ENCODE results near the gene KIF16B.
A peak's percentile ranks its signal among the peaks of the same experiment; 100 is the strongest.
"Not testable (repeated sequence)": the region's sequence is repeated elsewhere in the genome, so short reads cannot be mapped to it uniquely, and the experiment has no call there.

KIF16B gene

DNA sequence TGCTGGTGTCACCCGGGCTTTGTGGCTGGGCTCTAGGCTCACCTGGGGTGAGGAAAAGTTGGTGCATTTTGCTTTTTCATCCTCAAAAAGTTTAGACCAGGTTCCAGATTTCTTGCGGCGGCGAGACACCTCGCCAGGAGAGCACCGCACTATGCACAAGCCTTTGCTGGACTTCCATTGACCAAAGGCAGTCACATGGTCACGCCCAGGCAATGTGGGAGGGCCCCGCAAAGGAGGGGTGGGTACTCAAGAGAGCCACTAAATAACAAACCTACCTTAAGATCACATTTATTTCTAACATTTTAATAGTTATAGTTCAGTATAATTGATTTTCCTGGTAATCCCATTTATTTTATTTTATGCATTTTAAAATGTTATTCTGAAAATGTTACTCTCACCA lies 3.0 kb upstream of the KIF16B start:
- peaks cover 35% of the 10 kb centered on the region for H3K4me1 Mint-ChIP-seq

DNA sequence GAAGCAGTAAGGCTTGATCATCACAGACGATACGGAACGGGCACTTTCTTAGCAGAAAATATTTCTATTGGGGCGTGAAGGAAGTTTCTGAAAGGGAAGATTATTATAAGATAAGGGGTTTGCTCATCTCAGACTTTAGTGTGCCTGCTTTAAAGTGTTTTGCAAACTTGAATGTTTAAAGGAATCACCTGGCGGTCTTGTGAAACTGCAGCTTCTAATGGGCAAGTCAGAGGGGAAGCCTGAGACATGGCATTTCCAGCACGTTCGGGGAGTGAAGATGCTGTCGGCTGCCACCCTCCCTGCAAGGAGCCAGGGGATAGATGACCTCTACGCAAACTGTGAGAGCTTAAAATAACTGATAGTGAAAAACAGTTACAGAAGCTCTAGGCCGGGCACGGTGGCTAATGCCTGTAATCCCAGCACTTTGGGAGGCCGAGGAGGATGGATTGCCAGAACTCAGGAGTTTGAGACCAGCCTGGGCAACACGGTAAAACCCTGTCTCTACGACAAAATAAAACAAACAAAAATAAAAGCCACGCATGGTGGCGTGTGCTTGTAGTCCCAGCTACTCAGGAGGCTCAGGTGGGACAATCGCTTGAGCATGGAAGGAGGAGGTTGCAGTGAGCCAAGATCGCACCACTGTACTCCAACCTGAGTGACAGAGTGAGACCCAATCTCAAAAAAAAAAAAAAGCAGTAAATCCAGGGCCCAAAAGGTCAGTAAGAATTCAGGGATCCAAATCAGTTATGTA lies 2.3 kb upstream of the KIF16B start:
- CTCF ChIA-PET: no interaction called here
- H3K27ac Mint-ChIP-seq: no peak overlapping the region
- H3K9me3 Mint-ChIP-seq: no peaks in the 10 kb centered on the region
- no peaks in the 10 kb centered on the region for H3K36me3 Mint-ChIP-seq
- no peak for DNase-seq
- peaks cover 35% of the 10 kb centered on the region for H3K4me1 Mint-ChIP-seq
- peak overlapping the region; percentile 81 for H3K4me3 Mint-ChIP-seq
- H3K27me3 Mint-ChIP-seq: no peaks in the 10 kb centered on the region

More for the DNA sequence above, 3.0 kb upstream of the KIF16B start:
- Mint-ChIP-seq H3K4me3 (no peak overlapping the region), H3K36me3 (no peaks in the 10 kb centered on the region), H3K27ac (no peak overlapping the region), H3K9me3 (no peaks in the 10 kb centered on the region), H3K27me3 (no peaks in the 10 kb centered on the region)
- no peak for DNase-seq
- CTCF ChIA-PET: no interaction called here

GRCh38 chr20:16574656-16575355 lies 1.6 kb upstream of the KIF16B start:
- CTCF ChIA-PET: interaction anchor here (0.6 kb wide), 1 partner anchor 10 kb away, joined by 3 read pairs; no protein-coding TSS in a partner anchor

DNA sequence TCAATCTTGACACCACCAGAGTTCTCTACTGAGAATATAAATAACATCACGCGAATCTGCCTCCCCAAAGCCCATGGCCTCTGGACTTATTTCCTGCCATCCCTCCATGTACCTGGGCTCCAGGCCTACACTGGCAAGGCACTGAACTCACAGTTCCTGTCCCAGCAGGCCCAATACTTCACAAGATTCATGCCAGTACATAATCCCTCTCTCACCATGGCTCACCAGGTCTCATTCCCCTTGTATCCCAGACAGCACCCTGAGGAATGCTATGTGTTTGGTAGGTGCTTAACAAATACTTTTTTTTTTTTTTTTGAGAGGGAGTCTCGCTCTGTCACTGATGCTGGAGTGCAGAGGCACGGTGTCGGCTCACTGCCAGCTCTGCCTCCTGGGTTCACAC lies 1.9 kb downstream of the KIF16B start:
- Mint-ChIP-seq H3K4me3 (no peak overlapping the region), H3K27ac (no peak overlapping the region), H3K27me3 (no peaks in the 10 kb centered on the region), H3K9me3 (no peaks in the 10 kb centered on the region), H3K4me1 (peaks cover 35% of the 10 kb centered on the region), H3K36me3 (no peaks in the 10 kb centered on the region)
- no peak for DNase-seq
- CTCF ChIA-PET: no interaction called here

More at GRCh38 chr20:16574656-16575355, 1.6 kb upstream of the KIF16B start:
- H3K27ac Mint-ChIP-seq: peak overlapping the region; percentile 79
- peaks cover 35% of the 10 kb centered on the region for H3K4me1 Mint-ChIP-seq
- H3K36me3 Mint-ChIP-seq: no peaks in the 10 kb centered on the region
- H3K9me3 Mint-ChIP-seq: no peaks in the 10 kb centered on the region
- H3K27me3 Mint-ChIP-seq: no peaks in the 10 kb centered on the region
- peak; percentile 87 for DNase-seq
- peak overlapping the region; percentile 81 for H3K4me3 Mint-ChIP-seq

DNA sequence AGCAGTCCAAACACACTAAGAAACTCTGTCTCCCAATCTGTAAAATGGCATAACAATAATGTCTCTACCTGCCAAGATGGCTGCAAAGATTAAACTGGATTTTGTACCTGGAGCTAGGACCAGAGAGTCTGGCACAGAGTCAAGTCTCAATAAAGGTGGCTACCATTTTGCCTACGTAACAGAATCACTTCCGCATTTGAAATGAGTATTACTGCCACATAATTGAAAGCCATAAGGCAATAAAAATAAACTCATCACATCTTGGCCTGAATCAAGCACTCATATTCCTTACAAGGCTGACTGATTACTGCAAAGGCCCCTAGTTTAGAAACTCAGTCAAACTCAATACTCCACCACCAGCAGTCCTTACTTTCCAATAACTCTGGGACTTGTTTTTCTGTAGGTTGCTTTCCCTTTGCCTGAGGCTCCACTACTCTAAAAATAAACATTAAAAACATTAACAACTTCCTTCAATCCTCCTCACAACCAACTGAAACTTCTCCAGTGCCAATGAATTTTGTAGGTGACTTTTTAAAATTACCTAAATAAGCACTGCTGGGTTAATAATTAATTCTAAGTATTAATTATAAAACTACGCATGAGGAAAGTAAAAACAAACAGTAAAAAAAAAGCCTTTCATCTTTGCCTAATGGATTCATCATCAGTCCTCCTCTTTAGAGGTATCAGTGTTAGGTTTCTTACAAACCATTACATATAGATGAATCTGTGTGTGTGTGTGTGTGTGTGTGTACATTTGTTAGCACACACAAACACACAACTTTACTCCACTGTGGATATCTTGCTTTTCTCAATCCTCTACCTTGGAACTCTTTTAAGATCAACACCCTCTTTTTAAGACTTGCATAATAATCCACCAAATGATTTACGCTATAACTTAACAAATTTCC lies 3.7 kb downstream of the KIF16B start:
- no peak overlapping the region for H3K27ac Mint-ChIP-seq
- no peaks in the 10 kb centered on the region for H3K27me3 Mint-ChIP-seq
- CTCF ChIA-PET: no interaction called here
- no peak for DNase-seq
- H3K4me3 Mint-ChIP-seq: no peak overlapping the region
- no peaks in the 10 kb centered on the region for H3K36me3 Mint-ChIP-seq
- H3K4me1 Mint-ChIP-seq: peaks cover 21% of the 10 kb centered on the region
- no peaks in the 10 kb centered on the region for H3K9me3 Mint-ChIP-seq

- Mint-ChIP-seq H3K36me3 (no peaks in the 10 kb centered on the region), H3K27me3 (no peaks in the 10 kb centered on the region), H3K4me3 (no peak overlapping the region), H3K27ac (no peak overlapping the region), H3K4me1 (no peaks in the 10 kb centered on the region), H3K9me3 (no peaks in the 10 kb centered on the region)
- no peak for DNase-seq
- CTCF ChIA-PET: no interaction called here
Measured at GRCh38 chr20:16566080-16566479, 7.2 kb downstream of the KIF16B start.

GRCh38 chr20:16564079-16564478 lies 9.2 kb downstream of the KIF16B start:
- H3K4me3 Mint-ChIP-seq, H3K36me3 Mint-ChIP-seq, H3K27ac Mint-ChIP-seq, H3K4me1 Mint-ChIP-seq, H3K9me3 Mint-ChIP-seq, CTCF ChIA-PET, H3K27me3 Mint-ChIP-seq, DNase-seq: not testable (repeated sequence)

DNA sequence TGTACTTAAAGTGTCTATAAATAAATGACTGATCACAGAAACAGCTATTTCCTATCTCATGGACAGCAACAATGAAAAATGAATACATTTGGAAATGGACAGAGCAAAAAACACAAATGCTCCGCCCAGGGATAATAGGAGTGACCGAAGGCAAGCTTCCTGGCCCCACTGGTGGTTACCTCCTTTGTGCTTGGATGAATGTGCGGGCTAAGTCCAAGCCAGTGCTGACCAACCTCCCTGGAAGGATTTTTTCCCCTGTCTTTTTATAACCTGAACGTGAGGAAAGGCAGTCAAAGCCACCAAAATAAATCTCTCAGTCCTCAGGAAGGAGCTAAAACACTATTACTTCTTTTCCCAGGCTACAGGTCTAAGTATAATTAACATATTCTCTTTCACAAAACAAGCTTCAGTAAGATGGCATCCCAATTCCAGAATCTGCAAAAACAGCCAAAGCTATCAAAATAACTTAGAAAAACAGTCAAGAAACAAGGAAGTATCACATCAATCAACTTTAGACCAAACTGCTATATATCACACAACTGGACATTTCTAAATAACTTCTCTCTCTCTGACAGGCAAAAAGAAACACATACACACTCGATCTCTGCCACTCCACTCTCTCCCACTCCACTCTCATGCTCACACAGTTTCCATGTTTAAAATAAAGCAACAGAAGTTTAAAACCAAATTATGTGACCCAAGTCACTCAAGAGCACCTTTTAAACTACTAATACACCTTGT lies 10.0 kb downstream of the KIF16B start:
- H3K4me1 Mint-ChIP-seq: no peaks in the 10 kb centered on the region
- no peaks in the 10 kb centered on the region for H3K36me3 Mint-ChIP-seq
- no peak overlapping the region for H3K27ac Mint-ChIP-seq
- DNase-seq: no peak
- CTCF ChIA-PET: no interaction called here
- no peaks in the 10 kb centered on the region for H3K9me3 Mint-ChIP-seq
- H3K4me3 Mint-ChIP-seq: no peak overlapping the region
- H3K27me3 Mint-ChIP-seq: no peaks in the 10 kb centered on the region

DNA sequence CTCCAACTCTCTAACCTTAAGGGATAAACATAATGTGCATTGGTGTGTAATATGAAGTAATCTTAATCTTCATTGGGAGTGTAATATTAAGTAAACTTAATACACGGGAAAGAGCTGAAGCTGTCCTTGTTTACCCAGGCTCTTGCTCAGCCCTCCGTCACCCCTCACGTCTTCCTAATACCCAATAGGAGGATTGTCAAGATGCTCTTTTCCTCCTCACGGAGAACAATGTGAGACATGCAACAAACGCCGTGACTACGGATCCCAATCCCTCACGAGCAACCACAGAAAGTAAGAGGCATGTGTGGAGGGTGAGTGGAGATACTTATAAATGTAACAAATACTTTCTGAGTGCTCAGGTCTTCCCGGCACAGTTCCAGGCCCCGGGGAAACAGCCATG lies 11.0 kb downstream of the KIF16B start:
- H3K9me3 Mint-ChIP-seq: no peaks in the 10 kb centered on the region
- DNase-seq: no peak
- no peaks in the 10 kb centered on the region for H3K27me3 Mint-ChIP-seq
- no peak overlapping the region for H3K27ac Mint-ChIP-seq
- no peaks in the 10 kb centered on the region for H3K36me3 Mint-ChIP-seq
- no peaks in the 10 kb centered on the region for H3K4me1 Mint-ChIP-seq
- no peak overlapping the region for H3K4me3 Mint-ChIP-seq
- CTCF ChIA-PET: no interaction called here

- no peaks in the 10 kb centered on the region for H3K9me3 Mint-ChIP-seq
- no peak overlapping the region for H3K27ac Mint-ChIP-seq
- H3K4me1 Mint-ChIP-seq: no peaks in the 10 kb centered on the region
- H3K27me3 Mint-ChIP-seq: no peaks in the 10 kb centered on the region
- no peaks in the 10 kb centered on the region for H3K36me3 Mint-ChIP-seq
- H3K4me3 Mint-ChIP-seq: no peak overlapping the region
- CTCF ChIA-PET: no interaction called here
- no peak for DNase-seq
Measured at GRCh38 chr20:16560661-16561060, 12.6 kb downstream of the KIF16B start.

GRCh38 chr20:16560216-16560615 lies 13.0 kb downstream of the KIF16B start:
- no peak overlapping the region for H3K27ac Mint-ChIP-seq
- no peaks in the 10 kb centered on the region for H3K36me3 Mint-ChIP-seq
- CTCF ChIA-PET: no interaction called here
- DNase-seq: no peak
- no peaks in the 10 kb centered on the region for H3K27me3 Mint-ChIP-seq
- no peak overlapping the region for H3K4me3 Mint-ChIP-seq
- H3K4me1 Mint-ChIP-seq: no peaks in the 10 kb centered on the region
- H3K9me3 Mint-ChIP-seq: no peaks in the 10 kb centered on the region

DNA sequence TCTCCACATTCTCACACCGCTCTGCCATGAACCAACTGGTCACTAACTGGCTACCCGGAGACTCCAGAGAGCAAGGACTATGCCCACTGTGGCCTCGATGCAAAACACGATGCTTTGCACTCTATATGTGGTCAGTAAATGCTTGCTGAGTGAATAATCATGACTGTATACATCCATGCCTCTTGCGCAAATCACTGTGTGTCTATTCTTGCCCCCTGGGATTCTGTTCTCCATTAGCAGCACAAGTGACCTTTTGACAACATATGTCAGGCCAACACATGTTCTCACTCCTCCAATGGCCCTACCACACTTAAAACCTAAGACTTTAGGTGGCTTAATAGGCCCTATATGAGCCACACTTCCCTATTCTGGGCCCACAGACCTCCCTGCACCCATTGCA lies 16.9 kb downstream of the KIF16B start:
- CTCF ChIA-PET: no interaction called here
- H3K4me1 Mint-ChIP-seq: no peaks in the 10 kb centered on the region
- no peaks in the 10 kb centered on the region for H3K27me3 Mint-ChIP-seq
- DNase-seq: no peak
- no peak overlapping the region for H3K4me3 Mint-ChIP-seq
- peaks cover 7% of the 10 kb centered on the region for H3K9me3 Mint-ChIP-seq
- no peaks in the 10 kb centered on the region for H3K36me3 Mint-ChIP-seq
- no peak overlapping the region for H3K27ac Mint-ChIP-seq

DNA sequence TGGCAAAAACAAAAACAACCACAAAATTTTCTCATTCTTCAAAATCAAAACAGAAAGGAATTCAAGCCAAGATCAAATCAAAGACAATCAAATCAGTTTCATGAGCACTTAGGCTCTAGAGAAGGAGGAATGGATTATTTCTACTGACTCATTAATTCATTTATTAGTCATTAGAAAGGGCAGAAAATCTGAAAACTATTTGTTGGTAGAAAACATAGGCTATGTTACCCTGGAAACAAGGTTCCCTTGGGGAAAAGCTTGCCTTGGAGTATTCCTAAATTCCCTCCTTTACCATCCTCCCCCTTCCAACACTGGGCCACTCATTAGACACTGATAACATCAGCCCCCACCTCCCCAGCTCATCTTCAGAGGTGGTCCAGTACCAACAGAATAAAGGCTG lies 17.5 kb downstream of the KIF16B start:
- no peaks in the 10 kb centered on the region for H3K36me3 Mint-ChIP-seq
- CTCF ChIA-PET: no interaction called here
- H3K27ac Mint-ChIP-seq: no peak overlapping the region
- no peak for DNase-seq
- H3K4me3 Mint-ChIP-seq: no peak overlapping the region
- no peaks in the 10 kb centered on the region for H3K27me3 Mint-ChIP-seq
- H3K4me1 Mint-ChIP-seq: no peaks in the 10 kb centered on the region
- H3K9me3 Mint-ChIP-seq: peaks cover 7% of the 10 kb centered on the region

Measured in activated naive CD4-positive, alpha-beta T cell treated with anti-CD3 and anti-CD28 coated beads, Interleukin-2, amount 10 ng/mL, durations not matched to agents 7 days and 5 days (primary cell).